Mucosa of stomach (tissue), 1 donor: ENCODE results near the gene MRPL46.

Source experiments
- H3K27me3 ChIP-seq: one replicate; pipeline ENCODE4 v1.7.0; 2013; ENCODE audit warnings: mild to moderate bottlenecking, low read length; ENCODE audit not compliant: control insufficient read depth, insufficient read depth
- H3K36me3 ChIP-seq: one replicate; pipeline ENCODE4 v1.7.0; 2013; ENCODE audit warnings: low read length; ENCODE audit not compliant: control insufficient read depth, insufficient read depth
- H3K4me1 ChIP-seq: one replicate; pipeline ENCODE4 v1.7.0; 2013; ENCODE audit warnings: mild to moderate bottlenecking, low read length; ENCODE audit not compliant: control insufficient read depth, insufficient read depth
- H3K4me3 ChIP-seq: one replicate; pipeline ENCODE4 v1.7.0; 2013; ENCODE audit warnings: low read length
- H3K9ac ChIP-seq: one replicate; pipeline ENCODE4 v1.7.0; 2013; ENCODE audit warnings: mild to moderate bottlenecking, low read length, moderate library complexity
- H3K9me3 ChIP-seq: one replicate; pipeline ENCODE4 v1.7.0; 2013; ENCODE audit warnings: mild to moderate bottlenecking, low read length, moderate library complexity; ENCODE audit not compliant: control insufficient read depth
- donor health status: Pancreatic carcinoma.

The MRPL46 gene

DNA sequence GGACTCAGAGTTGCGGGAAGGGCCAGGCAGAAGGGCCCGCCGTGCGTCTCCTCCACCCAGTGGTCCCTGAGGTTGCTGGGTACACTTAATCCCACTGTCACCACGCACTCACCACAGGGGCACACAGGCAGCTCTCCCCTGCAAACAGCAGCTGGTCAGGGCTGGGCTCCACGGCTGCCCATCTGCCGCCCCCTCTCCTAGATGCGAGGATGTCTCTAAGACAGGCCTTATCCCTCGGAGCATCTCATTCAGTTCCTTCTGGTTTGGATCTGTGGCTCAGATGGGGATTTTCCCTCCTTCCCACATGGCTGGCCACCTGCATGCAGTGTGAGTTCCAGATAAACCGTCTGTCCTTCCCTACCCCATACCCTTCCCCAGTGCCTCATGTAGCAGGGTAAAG lies 26.7 kb upstream of the MRPL46 start:
- no peaks in the 10 kb centered on the region for H3K4me1 ChIP-seq
- no peaks in the 10 kb centered on the region for H3K9me3 ChIP-seq
- H3K36me3 ChIP-seq, result no peaks in the 10 kb centered on the region
- H3K9ac ChIP-seq, result no peak overlapping the region
- H3K27me3 ChIP-seq, result no peaks in the 10 kb centered on the region
- no peak overlapping the region for H3K4me3 ChIP-seq

DNA sequence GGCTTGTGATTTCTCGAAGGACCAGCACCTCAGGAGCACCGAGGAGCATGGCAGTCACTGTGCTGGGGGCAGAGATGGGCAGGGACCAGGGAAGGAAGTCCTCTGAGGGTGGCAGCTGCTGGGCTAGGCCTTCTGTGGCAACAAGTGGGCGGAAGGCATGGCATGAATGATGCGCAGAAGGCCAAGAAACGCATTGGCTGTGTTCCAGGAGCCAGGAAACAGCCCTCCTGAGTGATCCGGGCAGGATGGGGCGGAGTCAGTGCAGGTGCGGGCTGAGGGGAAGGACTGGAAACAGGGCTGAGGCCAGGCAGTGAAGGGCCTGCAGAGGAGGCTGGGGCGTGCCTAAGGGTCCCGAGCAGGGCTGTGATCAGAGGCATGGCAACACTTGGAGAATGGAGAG lies 24.0 kb upstream of the MRPL46 start:
- no peaks in the 10 kb centered on the region for H3K4me1 ChIP-seq
- no peaks in the 10 kb centered on the region for H3K9me3 ChIP-seq
- H3K36me3 ChIP-seq, result no peaks in the 10 kb centered on the region
- H3K9ac ChIP-seq, result no peak overlapping the region
- no peaks in the 10 kb centered on the region for H3K27me3 ChIP-seq
- H3K4me3 ChIP-seq, result no peak overlapping the region

DNA sequence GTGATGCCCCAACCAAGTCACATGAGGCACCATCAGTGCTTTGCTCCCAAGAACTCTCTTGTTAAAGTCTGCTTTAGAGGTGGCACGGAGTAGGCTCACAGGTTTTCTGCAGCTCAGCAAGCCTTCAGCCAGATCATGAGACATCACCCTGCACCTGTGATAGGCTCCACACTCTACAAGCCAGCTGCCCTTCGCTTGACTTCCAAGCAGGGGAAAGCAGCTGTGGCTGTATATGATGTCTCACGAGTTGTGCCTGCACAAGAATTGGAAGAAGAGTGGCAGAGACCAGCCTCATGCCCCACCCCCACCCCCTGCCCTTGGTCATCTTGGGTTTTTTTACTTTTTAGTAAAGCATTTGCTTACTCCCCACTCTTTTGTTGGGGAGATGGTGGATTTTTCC lies 22.8 kb upstream of the MRPL46 start:
- no peaks in the 10 kb centered on the region for H3K4me1 ChIP-seq
- no peak overlapping the region for H3K4me3 ChIP-seq
- no peak overlapping the region for H3K9ac ChIP-seq
- no peaks in the 10 kb centered on the region for H3K27me3 ChIP-seq
- no peaks in the 10 kb centered on the region for H3K9me3 ChIP-seq
- no peaks in the 10 kb centered on the region for H3K36me3 ChIP-seq

DNA sequence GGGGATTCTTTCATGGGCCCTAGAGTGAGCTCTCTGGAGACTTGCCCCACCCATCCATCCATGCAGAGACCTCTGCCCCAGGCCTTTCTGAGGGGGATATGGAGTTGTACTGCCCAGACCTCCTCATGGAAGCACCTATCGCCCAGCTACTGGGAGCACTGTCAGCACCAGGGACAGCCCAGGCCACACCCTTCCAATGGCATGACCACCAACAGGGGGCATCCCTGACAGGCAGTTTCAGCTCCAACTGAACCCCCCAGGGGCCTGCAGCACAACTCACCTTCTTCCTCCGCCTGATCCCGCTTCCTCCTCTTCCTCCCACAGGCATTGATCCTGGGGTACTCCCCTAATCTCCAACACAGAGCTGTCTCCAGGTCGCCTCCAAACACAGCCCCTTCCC lies 22.1 kb upstream of the MRPL46 start:
- no peaks in the 10 kb centered on the region for H3K4me1 ChIP-seq
- H3K36me3 ChIP-seq, result no peaks in the 10 kb centered on the region
- no peak overlapping the region for H3K9ac ChIP-seq
- H3K9me3 ChIP-seq, result no peaks in the 10 kb centered on the region
- H3K27me3 ChIP-seq, result no peaks in the 10 kb centered on the region
- H3K4me3 ChIP-seq, result no peak overlapping the region

DNA sequence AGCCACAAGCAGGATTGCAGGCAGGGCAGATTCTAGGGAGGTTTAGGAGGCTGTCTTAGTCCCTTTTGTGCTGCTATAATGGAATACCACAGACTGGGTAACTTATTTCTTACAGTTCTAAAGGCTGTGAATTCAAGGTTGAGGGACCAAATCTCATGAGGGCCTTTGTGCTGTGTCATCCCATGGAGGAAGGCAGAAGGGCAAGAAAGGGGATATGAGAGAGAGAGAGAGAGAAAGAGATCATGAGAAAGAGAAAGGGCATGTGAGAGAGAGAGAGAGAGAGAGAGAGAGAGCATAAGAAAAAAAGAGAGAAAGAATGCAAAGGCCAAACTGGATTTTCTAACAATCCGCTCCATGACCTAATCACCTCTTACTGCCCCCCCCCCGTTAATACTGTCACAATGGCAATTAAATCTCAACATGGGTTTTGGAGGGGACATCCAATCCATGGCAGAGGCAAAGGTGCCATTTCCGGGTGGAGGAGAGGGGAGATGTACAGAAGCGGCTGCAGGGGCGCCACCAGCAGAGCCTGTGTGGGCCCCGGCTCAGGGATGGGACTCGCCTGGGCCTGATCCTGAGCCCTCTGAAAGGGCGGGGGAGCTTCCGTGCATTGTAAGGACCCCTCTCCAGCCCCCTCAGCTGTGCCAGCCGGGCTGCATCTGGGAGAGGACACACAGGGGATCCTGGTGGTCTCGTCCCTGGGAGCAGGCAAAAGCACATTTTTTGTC lies 20.8 kb upstream of the MRPL46 start:
- Histone ChIP-seq H3K4me3 (no peak overlapping the region), H3K27me3 (no peaks in the 10 kb centered on the region), H3K9ac (no peak overlapping the region), H3K9me3 (no peaks in the 10 kb centered on the region), H3K4me1 (no peaks in the 10 kb centered on the region), H3K36me3 (no peaks in the 10 kb centered on the region)

DNA sequence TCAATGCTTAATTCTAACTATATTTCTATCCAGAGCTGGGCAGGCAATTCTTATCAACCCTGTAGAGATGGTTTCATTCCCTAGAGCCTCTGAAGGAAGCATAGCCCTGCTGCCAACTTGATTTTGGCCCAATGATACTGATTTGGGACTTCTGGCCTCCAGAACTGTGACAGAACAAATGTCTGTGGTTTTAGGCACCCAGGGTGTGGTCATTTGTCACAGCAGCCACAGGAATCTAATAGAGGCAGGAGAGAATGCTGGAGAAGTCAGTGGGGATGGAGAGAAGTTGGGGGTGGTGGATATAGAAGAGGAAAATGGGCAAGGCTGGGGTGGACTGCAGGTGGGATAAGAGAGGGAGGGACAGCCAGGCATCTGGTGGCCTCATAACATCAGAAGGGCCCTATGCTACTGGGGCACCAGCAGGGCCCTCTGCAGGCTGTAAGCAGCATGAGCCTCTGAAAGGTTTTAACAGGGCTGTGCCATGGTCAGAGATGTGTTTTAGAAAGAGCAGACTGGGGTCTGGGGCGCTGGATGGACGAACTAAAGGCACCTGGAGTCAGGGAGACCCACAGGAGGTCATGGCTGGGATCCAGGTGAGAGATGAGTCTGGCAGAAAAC lies 20.1 kb upstream of the MRPL46 start:
- no peak overlapping the region for H3K4me3 ChIP-seq
- no peaks in the 10 kb centered on the region for H3K4me1 ChIP-seq
- no peaks in the 10 kb centered on the region for H3K27me3 ChIP-seq
- H3K9ac ChIP-seq, result no peak overlapping the region
- no peaks in the 10 kb centered on the region for H3K36me3 ChIP-seq
- no peaks in the 10 kb centered on the region for H3K9me3 ChIP-seq

DNA sequence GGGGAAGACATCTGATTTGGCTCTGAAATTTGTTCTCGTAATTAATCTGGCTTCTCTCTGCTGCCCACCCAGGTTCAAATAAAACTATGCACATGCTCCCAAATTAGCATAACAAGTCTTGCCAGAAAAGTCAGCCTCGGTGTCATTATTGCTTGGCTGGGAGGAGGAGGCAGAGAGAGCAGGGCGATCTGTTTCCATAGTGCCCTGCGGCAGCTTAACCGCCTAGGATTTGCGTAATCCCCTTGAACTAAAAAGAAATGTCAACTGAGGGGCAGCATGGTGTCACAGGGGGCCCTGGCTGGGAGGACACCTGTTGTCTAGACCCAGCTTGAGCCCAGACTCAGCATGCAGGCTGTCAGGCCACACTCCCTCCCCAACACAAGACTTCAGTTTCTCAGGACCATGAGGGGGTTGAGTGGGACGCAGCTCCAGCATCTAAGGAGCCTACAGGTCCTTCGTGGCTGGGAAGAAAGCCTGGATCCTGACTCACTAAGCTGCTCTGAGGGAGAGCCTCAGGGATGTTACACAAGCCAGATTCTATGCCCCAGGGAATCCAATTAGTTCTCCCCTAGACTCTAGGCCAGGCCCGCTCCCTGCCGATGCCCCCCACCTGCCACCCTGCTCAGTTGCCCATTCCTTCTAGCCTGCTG lies 17.6 kb upstream of the MRPL46 start:
- Histone ChIP-seq H3K27me3 (no peaks in the 10 kb centered on the region), H3K36me3 (no peaks in the 10 kb centered on the region), H3K9ac (no peak overlapping the region), H3K4me3 (no peak overlapping the region), H3K4me1 (no peaks in the 10 kb centered on the region), H3K9me3 (no peaks in the 10 kb centered on the region)

DNA sequence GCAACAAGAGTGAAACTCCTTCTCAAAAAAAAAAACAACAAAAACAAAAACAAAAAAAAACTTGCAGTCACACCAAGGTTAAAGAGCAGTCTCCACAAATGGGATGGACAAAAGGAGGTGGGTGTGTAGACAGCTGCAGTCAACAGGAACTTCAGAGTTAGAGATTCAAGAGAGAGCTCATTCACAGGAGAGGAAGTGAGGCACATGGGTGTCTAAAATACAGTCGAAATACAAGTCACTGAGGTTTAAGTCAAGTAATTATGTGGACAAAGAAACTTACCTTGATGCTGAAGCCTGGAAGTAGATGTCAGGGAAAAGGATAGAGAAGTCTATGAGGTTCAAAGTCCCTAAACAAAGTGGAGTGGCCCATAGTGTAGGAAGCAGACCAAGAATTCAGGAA lies 15.1 kb upstream of the MRPL46 start:
- H3K4me1 ChIP-seq, result no peaks in the 10 kb centered on the region
- no peaks in the 10 kb centered on the region for H3K27me3 ChIP-seq
- no peaks in the 10 kb centered on the region for H3K9me3 ChIP-seq
- H3K4me3 ChIP-seq, result no peak overlapping the region
- no peaks in the 10 kb centered on the region for H3K36me3 ChIP-seq
- no peak overlapping the region for H3K9ac ChIP-seq

DNA sequence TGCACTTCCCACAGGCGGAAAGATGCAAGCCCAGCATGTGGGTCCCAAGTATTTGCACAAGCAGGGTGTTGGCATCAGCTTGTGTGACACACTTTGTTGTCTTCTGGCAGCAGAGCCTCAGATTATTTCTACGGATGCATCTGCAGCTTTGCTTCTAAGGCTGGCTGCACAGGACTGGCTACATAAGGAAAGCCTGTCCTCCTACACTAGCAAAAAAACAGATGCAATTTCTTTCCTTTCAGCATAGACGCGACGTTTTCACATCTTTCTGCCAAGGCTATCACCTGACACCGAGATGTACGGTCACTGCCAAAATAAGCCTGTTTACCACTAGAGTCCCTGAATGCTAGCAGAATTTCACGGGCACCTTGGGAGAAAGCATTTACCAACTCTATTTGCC lies 13.8 kb upstream of the MRPL46 start:
- Histone ChIP-seq H3K36me3 (no peaks in the 10 kb centered on the region), H3K4me3 (no peak overlapping the region), H3K9ac (no peak overlapping the region), H3K4me1 (no peaks in the 10 kb centered on the region), H3K27me3 (no peaks in the 10 kb centered on the region), H3K9me3 (no peaks in the 10 kb centered on the region)

DNA sequence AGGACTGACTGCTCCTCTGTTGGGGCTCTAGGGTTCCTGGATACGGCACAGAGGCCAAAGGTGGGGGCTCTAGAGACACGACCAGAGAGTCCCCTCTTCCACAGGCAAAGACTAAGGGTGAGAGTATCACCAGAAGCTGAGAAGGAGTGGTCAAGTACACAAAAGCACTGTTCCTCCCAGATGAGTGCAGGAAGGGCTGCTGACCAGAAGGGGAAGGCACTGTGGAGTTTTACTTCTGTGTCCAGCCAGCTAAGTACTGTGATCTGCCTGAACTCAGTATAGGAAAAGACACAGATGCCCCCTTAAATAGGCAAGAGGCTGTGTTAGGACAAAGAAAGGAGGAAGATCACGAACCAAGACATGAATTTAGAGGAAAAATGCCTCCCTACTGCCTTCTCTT lies 12.0 kb upstream of the MRPL46 start:
- Histone ChIP-seq H3K9ac (no peak overlapping the region), H3K36me3 (no peaks in the 10 kb centered on the region), H3K4me1 (no peaks in the 10 kb centered on the region), H3K9me3 (no peaks in the 10 kb centered on the region), H3K4me3 (no peak overlapping the region), H3K27me3 (no peaks in the 10 kb centered on the region)

DNA sequence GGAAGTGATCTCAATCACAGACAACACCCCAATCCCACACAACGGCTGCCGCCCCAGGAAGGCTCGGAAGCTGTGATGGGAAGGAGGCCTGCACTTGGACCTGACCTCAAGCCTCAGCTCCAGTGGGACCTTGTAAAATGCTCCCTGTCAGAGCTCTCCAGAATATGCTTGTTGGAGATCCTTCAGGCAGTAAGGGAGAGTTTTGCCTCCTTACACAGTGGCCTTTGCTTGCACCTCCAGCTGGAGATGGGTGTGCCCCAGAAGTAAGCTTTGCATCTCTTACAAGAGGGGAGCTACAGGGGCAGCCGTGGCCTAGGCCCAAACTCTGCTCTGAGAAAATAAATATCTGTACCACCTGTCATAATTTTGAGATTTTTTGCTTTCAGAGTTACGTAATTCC lies 10.7 kb upstream of the MRPL46 start:
- no peak overlapping the region for H3K4me3 ChIP-seq
- no peaks in the 10 kb centered on the region for H3K27me3 ChIP-seq
- peaks cover 6% of the 10 kb centered on the region for H3K4me1 ChIP-seq
- peaks cover 3% of the 10 kb centered on the region for H3K36me3 ChIP-seq
- H3K9me3 ChIP-seq, result no peaks in the 10 kb centered on the region
- no peak overlapping the region for H3K9ac ChIP-seq

DNA sequence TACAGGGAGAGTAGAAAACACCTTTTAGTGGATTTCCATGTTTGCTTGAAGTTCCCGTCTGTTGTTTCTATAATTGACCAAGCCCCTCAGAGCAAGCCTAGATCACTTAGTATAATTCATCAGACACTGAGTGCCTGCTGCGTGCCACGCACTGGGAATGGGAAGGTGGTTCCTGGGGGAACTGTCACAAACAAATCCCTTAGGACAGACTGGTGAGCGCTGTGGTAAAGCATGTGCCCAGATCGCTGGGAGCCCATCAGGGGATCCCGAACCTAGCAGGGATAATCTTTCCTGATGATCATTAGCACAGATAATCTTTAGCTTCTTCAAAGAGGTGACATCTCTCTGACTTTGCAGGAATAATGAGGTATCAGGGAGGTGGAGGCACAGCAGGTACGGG lies 9.9 kb upstream of the MRPL46 start:
- Histone ChIP-seq H3K27me3 (no peaks in the 10 kb centered on the region), H3K4me3 (no peak overlapping the region), H3K9me3 (no peaks in the 10 kb centered on the region), H3K36me3 (peaks cover 3% of the 10 kb centered on the region), H3K4me1 (peaks cover 6% of the 10 kb centered on the region), H3K9ac (no peak overlapping the region)
